HEK293 (cell line): ENCODE measurements around the gene RGS5.

Source experiments
- CTCF ChIA-PET: fragments of 350-600 bp; formaldehyde crosslinking; extraction: SDS; loops from one replicate; lab custom pipeline; 2021; ENCODE audit warnings: antibody characterized with exemption; lab: Yijun Ruan, JAX
- POLR2A ChIA-PET: fragments of 300-600 bp; formaldehyde crosslinking; extraction: SDS; loops from one replicate; lab custom pipeline; 2020; ENCODE audit warnings: antibody characterized with exemption, inconsistent platforms; lab: Yijun Ruan, JAX
- H3K27ac ChIP-seq: fragments of 200-500 bp; sonication (Bioruptor generic); 2 replicates; pipeline ENCODE4 v1.5.1; 2014; ENCODE audit warnings: low read depth, low read length, control low read depth, inconsistent platforms; ENCODE audit errors: extremely low read depth
- H3K36me3 ChIP-seq, 2 experiments: fragments of 200-500 bp in 1 of 2; sonication (Bioruptor generic) in 1 of 2; 1 replicate in 1 of 2; 2 replicates in 1 of 2; pipeline ENCODE4 v1.5.1; 2014 to 2017; ENCODE audit warnings: inconsistent platforms in 2 of 2, low read length in 2 of 2; ENCODE audit not compliant: control insufficient read depth in 2 of 2, insufficient read depth in 1 of 2
- H3K4me1 ChIP-seq: fragments of 200-500 bp; sonication (Bioruptor generic); 2 replicates; pipeline ENCODE4 v1.5.1; 2014; ENCODE audit warnings: mild to moderate bottlenecking, low read length, inconsistent platforms; ENCODE audit not compliant: control insufficient read depth, insufficient read depth
- H3K4me3 ChIP-seq: 2 replicates; pipeline ENCODE4 v1.5.1; 2011; ENCODE audit warnings: low read depth, mild to moderate bottlenecking, control low read depth, low read length, moderate library complexity
- H3K9me3 ChIP-seq: fragments of 200-500 bp; sonication (Bioruptor generic); 2 replicates; pipeline ENCODE4 v1.5.1; 2014; ENCODE audit warnings: low read depth, low read length, inconsistent platforms; ENCODE audit not compliant: control insufficient read depth, insufficient read depth
- FEZF1 ChIP-seq: fragments of 450-650 bp; formaldehyde crosslinking; IDR thresholded peaks from 2 replicates; pipeline ENCODE4 v1.5.1; 2016; ENCODE audit warnings: missing biosample characterization, missing genetic modification characterization
- GFI1B ChIP-seq: fragments of 450-650 bp; formaldehyde crosslinking; IDR thresholded peaks from 2 replicates; pipeline ENCODE4 v1.5.1; 2016; ENCODE audit warnings: missing biosample characterization, missing genetic modification characterization
- HOXC10 ChIP-seq: sonication (generic); formaldehyde crosslinking; IDR thresholded peaks from 2 replicates; pipeline ENCODE4 v1.8.1; 2023; ENCODE audit warnings: mild to moderate bottlenecking, missing genetic modification reagents
- HOXD13 ChIP-seq: sonication (generic); formaldehyde crosslinking; IDR thresholded peaks from 2 replicates; pipeline ENCODE4 v1.8.0; 2022; ENCODE audit warnings: missing genetic modification reagents, borderline replicate concordance
- RBAK ChIP-seq: fragments of 450-650 bp; formaldehyde crosslinking; IDR thresholded peaks from 2 replicates; pipeline ENCODE4 v1.5.1; 2016; ENCODE audit warnings: missing biosample characterization, missing genetic modification characterization
- ZBTB8A ChIP-seq: fragments of 450-650 bp; formaldehyde crosslinking; IDR thresholded peaks from 2 replicates; pipeline ENCODE4 v1.5.1; 2016; ENCODE audit warnings: missing biosample characterization, missing genetic modification characterization
- ZNF112 ChIP-seq: fragments of 450-650 bp; formaldehyde crosslinking; IDR thresholded peaks from 2 replicates; pipeline ENCODE4 v1.5.0; 2017; ENCODE audit warnings: missing biosample characterization, missing genetic modification characterization
- ZNF114 ChIP-seq: fragments of 450-650 bp; formaldehyde crosslinking; IDR thresholded peaks from 2 replicates; pipeline ENCODE4 v1.5.0; 2017; ENCODE audit warnings: missing biosample characterization, missing genetic modification characterization
- ZNF19 ChIP-seq: fragments of 450-650 bp; formaldehyde crosslinking; IDR thresholded peaks from 2 replicates; pipeline ENCODE4; 2016; ENCODE audit warnings: missing biosample characterization, missing genetic modification characterization, low read depth
- ZNF239 ChIP-seq: fragments of 450-650 bp; formaldehyde crosslinking; IDR thresholded peaks from 2 replicates; pipeline ENCODE4 v1.5.1; 2016; ENCODE audit warnings: missing biosample characterization, missing genetic modification characterization
- ZNF391 ChIP-seq: fragments of 450-650 bp; formaldehyde crosslinking; IDR thresholded peaks from 2 replicates; pipeline ENCODE4 v1.5.1; 2016; ENCODE audit warnings: low read depth, missing biosample characterization, missing genetic modification characterization, borderline replicate concordance
- ZNF423 ChIP-seq: fragments of 450-650 bp; formaldehyde crosslinking; IDR thresholded peaks from 2 replicates; pipeline ENCODE4 v1.5.1; 2016; ENCODE audit warnings: missing biosample characterization, missing genetic modification characterization
- ZNF426 ChIP-seq: fragments of 450-650 bp; formaldehyde crosslinking; IDR thresholded peaks from 2 replicates; pipeline ENCODE4 v1.5.1; 2017; ENCODE audit warnings: missing biosample characterization, missing genetic modification characterization, mild to moderate bottlenecking, inconsistent platforms, moderate library complexity
- ZNF501 ChIP-seq: fragments of 450-650 bp; formaldehyde crosslinking; IDR thresholded peaks from 2 replicates; pipeline ENCODE4 v1.5.1; 2016; ENCODE audit warnings: missing biosample characterization, missing genetic modification characterization
- ZNF544 ChIP-seq: fragments of 450-650 bp; formaldehyde crosslinking; IDR thresholded peaks from 2 replicates; pipeline ENCODE4 v1.5.0; 2017; ENCODE audit warnings: missing biosample characterization, missing genetic modification characterization
- ZNF548 ChIP-seq: fragments of 450-650 bp; formaldehyde crosslinking; IDR thresholded peaks from 2 replicates; pipeline ENCODE4 v1.5.1; 2016; ENCODE audit warnings: missing biosample characterization, missing genetic modification characterization
- ZNF549 ChIP-seq: fragments of 450-650 bp; IDR thresholded peaks from 2 replicates; pipeline ENCODE4 v1.5.1; 2018; ENCODE audit warnings: missing biosample characterization, missing genetic modification characterization, mild to moderate bottlenecking, inconsistent platforms, moderate library complexity
- ZNF560 ChIP-seq: fragments of 450-650 bp; formaldehyde crosslinking; IDR thresholded peaks from 2 replicates; pipeline ENCODE4 v1.5.1; 2017; ENCODE audit warnings: missing biosample characterization, missing genetic modification characterization, borderline replicate concordance
- ZNF585B ChIP-seq: fragments of 450-650 bp; formaldehyde crosslinking; IDR thresholded peaks from 2 replicates; pipeline ENCODE4 v1.5.1; 2016; ENCODE audit warnings: missing biosample characterization, missing genetic modification characterization
- ZNF654 ChIP-seq: fragments of 450-650 bp; formaldehyde crosslinking; IDR thresholded peaks from 2 replicates; pipeline ENCODE4 v1.5.1; 2016; ENCODE audit warnings: low read depth, missing biosample characterization, missing genetic modification characterization
- ZNF658 ChIP-seq: fragments of 450-650 bp; formaldehyde crosslinking; IDR thresholded peaks from 2 replicates; pipeline ENCODE4; 2016; ENCODE audit warnings: missing biosample characterization, missing genetic modification characterization
- TF ChIP-seq, protein P1 (sequence below): fragments of 450-650 bp; formaldehyde crosslinking; IDR thresholded peaks from 2 replicates; pipeline ENCODE4 v1.5.0; 2017; ENCODE audit warnings: missing biosample characterization, missing genetic modification characterization, borderline replicate concordance
- TF ChIP-seq, protein P2 (sequence below): fragments of 450-650 bp; formaldehyde crosslinking; conservative IDR thresholded peaks from 2 replicates; pipeline ENCODE4 v1.5.1; 2016; ENCODE audit warnings: low read depth, missing biosample characterization, missing genetic modification characterization
- TF ChIP-seq, protein P3 (sequence below): fragments of 450-650 bp; formaldehyde crosslinking; IDR thresholded peaks from 2 replicates; pipeline ENCODE4 v1.5.1; 2016; ENCODE audit warnings: missing biosample characterization, missing genetic modification characterization, low read depth

RGS5 gene

DNA sequence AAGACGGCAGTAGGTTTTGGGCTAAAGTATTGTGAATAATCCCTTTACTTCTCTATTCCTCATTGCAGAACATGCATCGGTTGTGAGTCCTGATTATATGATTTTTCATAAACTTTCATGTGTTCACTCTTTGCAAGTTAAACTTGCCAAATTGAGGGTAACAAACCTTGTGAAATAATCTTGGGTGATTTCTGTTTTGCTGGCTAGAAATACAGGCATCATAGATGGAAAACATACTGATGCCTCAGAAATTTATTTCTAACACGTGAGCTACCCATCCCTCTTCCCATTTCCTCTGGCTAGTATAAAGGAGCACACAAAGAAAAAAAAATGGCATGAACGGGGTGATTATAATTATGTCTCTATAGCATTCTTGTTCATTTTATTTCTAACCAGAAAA is 39.6 kb downstream of the RGS5 start:
- Histone ChIP-seq H3K9me3 (no peaks in the 10 kb centered on the region), H3K4me1 (no peaks in the 10 kb centered on the region), H3K27ac (no peak overlapping the region), H3K4me3 (no peak overlapping the region), H3K36me3 (no peaks in the 10 kb centered on the region)
- TF ChIP-seq FEZF1: no peak
- TF ChIP-seq ZNF658 (tag by site-specific recombination): no peak
- no peak for TF ChIP-seq ZNF654 (tag by site-specific recombination)
- TF ChIP-seq ZNF548 (tag by site-specific recombination): no peak
- TF ChIP-seq HOXD13: no peak
- TF ChIP-seq, protein P1, sequence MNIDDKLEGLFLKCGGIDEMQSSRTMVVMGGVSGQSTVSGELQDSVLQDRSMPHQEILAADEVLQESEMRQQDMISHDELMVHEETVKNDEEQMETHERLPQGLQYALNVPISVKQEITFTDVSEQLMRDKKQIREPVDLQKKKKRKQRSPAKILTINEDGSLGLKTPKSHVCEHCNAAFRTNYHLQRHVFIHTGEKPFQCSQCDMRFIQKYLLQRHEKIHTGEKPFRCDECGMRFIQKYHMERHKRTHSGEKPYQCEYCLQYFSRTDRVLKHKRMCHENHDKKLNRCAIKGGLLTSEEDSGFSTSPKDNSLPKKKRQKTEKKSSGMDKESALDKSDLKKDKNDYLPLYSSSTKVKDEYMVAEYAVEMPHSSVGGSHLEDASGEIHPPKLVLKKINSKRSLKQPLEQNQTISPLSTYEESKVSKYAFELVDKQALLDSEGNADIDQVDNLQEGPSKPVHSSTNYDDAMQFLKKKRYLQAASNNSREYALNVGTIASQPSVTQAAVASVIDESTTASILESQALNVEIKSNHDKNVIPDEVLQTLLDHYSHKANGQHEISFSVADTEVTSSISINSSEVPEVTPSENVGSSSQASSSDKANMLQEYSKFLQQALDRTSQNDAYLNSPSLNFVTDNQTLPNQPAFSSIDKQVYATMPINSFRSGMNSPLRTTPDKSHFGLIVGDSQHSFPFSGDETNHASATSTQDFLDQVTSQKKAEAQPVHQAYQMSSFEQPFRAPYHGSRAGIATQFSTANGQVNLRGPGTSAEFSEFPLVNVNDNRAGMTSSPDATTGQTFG (tag by site-specific recombination): no peak
- no peak for TF ChIP-seq ZNF549 (tag by site-specific recombination)
- TF ChIP-seq, protein P2, sequence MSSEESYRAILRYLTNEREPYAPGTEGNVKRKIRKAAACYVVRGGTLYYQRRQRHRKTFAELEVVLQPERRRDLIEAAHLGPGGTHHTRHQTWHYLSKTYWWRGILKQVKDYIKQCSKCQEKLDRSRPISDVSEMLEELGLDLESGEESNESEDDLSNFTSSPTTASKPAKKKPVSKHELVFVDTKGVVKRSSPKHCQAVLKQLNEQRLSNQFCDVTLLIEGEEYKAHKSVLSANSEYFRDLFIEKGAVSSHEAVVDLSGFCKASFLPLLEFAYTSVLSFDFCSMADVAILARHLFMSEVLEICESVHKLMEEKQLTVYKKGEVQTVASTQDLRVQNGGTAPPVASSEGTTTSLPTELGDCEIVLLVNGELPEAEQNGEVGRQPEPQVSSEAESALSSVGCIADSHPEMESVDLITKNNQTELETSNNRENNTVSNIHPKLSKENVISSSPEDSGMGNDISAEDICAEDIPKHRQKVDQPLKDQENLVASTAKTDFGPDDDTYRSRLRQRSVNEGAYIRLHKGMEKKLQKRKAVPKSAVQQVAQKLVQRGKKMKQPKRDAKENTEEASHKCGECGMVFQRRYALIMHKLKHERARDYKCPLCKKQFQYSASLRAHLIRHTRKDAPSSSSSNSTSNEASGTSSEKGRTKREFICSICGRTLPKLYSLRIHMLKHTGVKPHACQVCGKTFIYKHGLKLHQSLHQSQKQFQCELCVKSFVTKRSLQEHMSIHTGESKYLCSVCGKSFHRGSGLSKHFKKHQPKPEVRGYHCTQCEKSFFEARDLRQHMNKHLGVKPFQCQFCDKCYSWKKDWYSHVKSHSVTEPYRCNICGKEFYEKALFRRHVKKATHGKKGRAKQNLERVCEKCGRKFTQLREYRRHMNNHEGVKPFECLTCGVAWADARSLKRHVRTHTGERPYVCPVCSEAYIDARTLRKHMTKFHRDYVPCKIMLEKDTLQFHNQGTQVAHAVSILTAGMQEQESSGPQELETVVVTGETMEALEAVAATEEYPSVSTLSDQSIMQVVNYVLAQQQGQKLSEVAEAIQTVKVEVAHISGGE: no peak
- ChIA-PET CTCF (interaction anchor here (0.7 to 0.9 kb wide), 4 partner anchors 11 to 291 kb away, joined by 3 to 5 read pairs (median 4); no protein-coding TSS in a partner anchor), POLR2A (no interaction called here)

DNA sequence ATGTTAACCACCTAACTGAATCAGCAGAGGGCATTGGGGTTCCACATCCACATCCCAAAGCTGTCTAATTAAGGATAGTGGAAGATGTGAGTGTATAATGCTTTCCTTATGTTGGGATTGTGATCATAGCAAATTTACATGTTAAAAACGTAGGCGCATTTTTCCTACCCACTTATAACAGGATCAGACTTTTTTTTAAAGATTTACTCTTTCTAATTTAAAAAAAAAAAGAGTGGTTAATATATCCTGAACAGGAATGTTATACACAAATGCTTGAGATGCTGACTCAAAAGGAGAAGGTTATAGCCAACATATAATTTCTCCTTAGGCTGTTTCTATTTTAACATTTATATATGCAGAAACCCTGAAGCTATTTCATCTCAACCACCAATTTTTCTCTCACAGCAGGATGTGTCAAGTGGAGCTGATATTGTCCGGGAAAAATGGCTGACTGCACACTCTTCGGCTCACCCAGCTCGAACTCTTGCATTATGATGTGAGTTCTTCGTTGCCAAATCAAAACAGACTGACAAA is 40.3 kb downstream of the RGS5 start:
- no peak for TF ChIP-seq ZNF549 (tag by site-specific recombination)
- no peak for TF ChIP-seq ZNF114 (tag by site-specific recombination)
- no peak for TF ChIP-seq RBAK (tag by site-specific recombination)
- no peak for TF ChIP-seq ZNF544 (tag by site-specific recombination)
- no peak for TF ChIP-seq ZBTB8A (tag by site-specific recombination)
- TF ChIP-seq ZNF423 (tag by site-specific recombination): no peak
- no peak for TF ChIP-seq HOXC10 (CRISPR knock-in tag)
- TF ChIP-seq ZNF391 (tag by site-specific recombination): no peak
- no peak for TF ChIP-seq GFI1B (tag by site-specific recombination)
- TF ChIP-seq, protein P3, sequence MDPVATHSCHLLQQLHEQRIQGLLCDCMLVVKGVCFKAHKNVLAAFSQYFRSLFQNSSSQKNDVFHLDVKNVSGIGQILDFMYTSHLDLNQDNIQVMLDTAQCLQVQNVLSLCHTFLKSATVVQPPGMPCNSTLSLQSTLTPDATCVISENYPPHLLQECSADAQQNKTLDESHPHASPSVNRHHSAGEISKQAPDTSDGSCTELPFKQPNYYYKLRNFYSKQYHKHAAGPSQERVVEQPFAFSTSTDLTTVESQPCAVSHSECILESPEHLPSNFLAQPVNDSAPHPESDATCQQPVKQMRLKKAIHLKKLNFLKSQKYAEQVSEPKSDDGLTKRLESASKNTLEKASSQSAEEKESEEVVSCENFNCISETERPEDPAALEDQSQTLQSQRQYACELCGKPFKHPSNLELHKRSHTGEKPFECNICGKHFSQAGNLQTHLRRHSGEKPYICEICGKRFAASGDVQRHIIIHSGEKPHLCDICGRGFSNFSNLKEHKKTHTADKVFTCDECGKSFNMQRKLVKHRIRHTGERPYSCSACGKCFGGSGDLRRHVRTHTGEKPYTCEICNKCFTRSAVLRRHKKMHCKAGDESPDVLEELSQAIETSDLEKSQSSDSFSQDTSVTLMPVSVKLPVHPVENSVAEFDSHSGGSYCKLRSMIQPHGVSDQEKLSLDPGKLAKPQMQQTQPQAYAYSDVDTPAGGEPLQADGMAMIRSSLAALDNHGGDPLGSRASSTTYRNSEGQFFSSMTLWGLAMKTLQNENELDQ (tag by site-specific recombination): no peak
- TF ChIP-seq ZNF112: no peak
- TF ChIP-seq ZNF19 (tag by site-specific recombination): no peak
- TF ChIP-seq ZNF560 (tag by site-specific recombination): no peak
- TF ChIP-seq ZNF239: no peak
- TF ChIP-seq ZNF585B (tag by site-specific recombination): no peak
- TF ChIP-seq ZNF501: no peak
- no peak for TF ChIP-seq ZNF426 (tag by site-specific recombination)
- no peaks in the 10 kb centered on the region for H3K9me3 ChIP-seq
- no peaks in the 10 kb centered on the region for H3K4me1 ChIP-seq
- no peak overlapping the region for H3K4me3 ChIP-seq
- POLR2A ChIA-PET: no interaction called here
- no peak overlapping the region for H3K27ac ChIP-seq
- H3K36me3 ChIP-seq: no peaks in the 10 kb centered on the region
- CTCF ChIA-PET: interaction anchor here (0.7 to 1.5 kb wide), 6 partner anchors 12 to 290 kb away, joined by 3 to 4 read pairs (median 4); no protein-coding TSS in a partner anchor
